A673 (cell line): ENCODE data around the gene PCBP3.

ENCODE experiments used
- CTCF ChIP-seq: fragments of 300-800, 200-600 bp; sonication (generic); conservative IDR thresholded peaks from 2 replicates; pipeline ENCODE4 v1.5.1; 2017; ENCODE audit warnings: low read depth, mild to moderate bottlenecking, antibody characterized with exemption, low read length, moderate library complexity, mixed read lengths
- EZH2 ChIP-seq: fragments of 200-600 bp; sonication (generic); IDR thresholded peaks from 2 replicates; pipeline ENCODE4 v1.6.1; 2017; ENCODE audit warnings: borderline replicate concordance, low read depth, mild to moderate bottlenecking, mixed read lengths, antibody characterized with exemption, low read length; ENCODE audit not compliant: poor library complexity, severe bottlenecking

- TF ChIP-seq CTCF (no peak), EZH2 (no peak)
Observed at GRCh38 chr21:45803618-45804340, 160.3 kb downstream of the PCBP3 start.
